NCI-H1092 treated with DMSO at 0.1 percent for 48 hours (cell line): ENCODE data around the gene ATP2B3.

Experiments
- DNase-seq: peaks from one replicate; lab custom pipeline; 2025; lab: John Stamatoyannopoulos, UW

Gene ATP2B3

DNA sequence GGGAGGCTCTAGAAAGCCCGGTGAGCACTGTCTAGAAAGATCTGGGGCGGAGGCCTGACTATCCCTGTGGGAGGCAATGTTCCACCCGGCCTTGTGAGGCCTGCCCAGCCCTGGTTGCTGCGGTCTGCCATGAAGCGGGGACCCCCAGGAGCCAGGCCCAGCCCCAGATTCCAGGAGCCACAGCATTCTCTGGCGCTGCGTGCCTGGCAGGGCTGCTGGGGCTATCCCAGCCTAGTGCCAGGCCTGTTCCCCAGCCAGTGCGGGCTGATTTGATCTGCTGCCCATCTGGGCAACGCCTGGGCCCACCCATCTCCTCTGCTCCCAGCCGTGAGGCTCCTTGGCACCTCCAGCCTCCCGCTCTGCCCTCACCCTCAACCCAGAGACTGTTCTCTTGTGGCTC lies 19.6 kb downstream of the ATP2B3 start:
- DNase-seq: no peak

GRCh38 chrX:153537526-153538295 lies 20.3 kb downstream of the ATP2B3 start:
- DNase-seq: peak; percentile 83

- no peak for DNase-seq
Measured at GRCh38 chrX:153538424-153538823, 21.0 kb downstream of the ATP2B3 start.

DNA sequence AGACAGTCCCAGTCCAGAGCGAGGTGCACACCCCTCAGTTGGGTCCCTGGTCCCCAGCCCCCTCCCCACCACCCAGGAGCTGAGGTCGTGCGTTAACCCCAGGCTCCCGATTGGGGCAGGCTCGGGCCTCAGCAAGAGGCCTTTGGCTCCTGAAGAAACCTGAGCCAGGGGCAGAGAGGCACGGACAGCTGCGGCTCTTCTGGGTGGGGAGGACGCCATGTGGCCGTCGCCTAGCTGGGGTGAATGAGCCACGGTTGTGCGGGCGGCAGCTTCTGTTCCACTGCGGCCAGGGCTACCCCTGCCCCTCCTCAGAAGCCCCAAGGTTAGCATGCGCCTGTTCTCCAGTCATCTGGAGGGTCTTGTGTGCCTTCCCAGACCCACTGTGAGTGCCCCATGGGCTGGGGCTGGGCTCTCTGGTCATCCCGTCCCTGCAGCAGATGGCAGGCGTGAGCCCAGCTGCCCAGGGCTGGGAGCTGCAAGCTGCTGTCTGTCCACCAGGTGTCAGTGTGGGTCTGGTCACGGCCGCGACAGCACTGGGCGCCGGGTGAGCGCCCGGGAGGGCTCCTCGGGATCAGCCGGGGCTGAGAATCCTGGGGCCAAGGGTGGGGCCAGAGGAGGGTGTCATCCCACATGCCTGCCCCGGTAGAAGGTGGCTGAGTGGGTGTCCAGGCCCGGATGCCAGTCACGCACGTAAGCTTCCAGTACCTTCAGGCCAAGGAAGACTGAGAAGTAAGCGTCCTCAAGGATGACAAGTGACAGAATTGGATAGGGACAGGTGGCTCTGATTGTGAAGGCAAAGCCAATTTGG lies 21.9 kb downstream of the ATP2B3 start:
- peak; percentile 32 for DNase-seq

GRCh38 chrX:153539979-153540358 lies 22.5 kb downstream of the ATP2B3 start:
- DNase-seq: no peak

DNA sequence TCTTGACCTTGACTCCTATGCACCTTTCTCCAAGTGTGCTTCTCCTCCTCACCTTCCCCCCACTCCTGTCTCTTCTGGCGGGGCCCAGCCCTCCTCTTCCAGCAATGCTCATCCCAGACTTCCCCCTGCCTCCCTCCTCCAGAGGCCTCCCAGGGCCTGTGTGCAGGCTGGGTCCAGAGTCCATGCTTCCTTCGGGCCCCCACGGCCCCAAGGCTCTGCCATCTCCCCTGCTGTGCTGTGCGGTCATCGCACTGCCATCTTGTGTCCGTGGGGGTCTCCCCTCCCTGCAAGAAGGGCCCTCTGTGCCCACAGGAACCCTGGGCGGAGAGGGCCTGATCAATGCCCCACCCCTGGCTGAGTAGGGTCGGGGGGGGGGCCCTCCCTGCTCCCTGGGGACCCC lies 27.3 kb downstream of the ATP2B3 start:
- no peak for DNase-seq

GRCh38 chrX:153546386-153546785 lies 28.9 kb downstream of the ATP2B3 start:
- no peak for DNase-seq

DNA sequence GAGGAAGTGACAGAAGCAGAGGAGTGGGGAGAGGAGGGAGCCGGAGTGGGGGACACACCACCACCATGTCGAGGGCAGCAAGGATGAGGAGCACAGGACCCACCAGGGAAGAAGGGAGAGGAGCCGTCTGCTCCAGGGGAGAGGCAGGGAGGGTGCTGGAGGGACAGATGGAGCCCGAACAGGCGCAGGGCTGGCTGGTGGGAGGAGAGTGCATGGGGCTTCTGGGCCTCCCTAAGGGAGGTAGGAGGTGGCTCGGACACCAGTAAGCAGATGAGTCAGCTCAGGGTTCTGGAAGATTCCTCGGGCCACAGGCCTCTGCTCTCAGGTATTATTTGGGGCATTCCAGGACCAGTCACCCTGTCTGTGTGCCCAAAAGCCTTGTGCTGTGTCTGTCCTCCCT lies 29.8 kb downstream of the ATP2B3 start:
- no peak for DNase-seq

- no peak for DNase-seq
Measured at GRCh38 chrX:153549231-153549630, 31.8 kb downstream of the ATP2B3 start.

GRCh38 chrX:153549807-153550206 lies 32.4 kb downstream of the ATP2B3 start:
- DNase-seq: no peak

DNA sequence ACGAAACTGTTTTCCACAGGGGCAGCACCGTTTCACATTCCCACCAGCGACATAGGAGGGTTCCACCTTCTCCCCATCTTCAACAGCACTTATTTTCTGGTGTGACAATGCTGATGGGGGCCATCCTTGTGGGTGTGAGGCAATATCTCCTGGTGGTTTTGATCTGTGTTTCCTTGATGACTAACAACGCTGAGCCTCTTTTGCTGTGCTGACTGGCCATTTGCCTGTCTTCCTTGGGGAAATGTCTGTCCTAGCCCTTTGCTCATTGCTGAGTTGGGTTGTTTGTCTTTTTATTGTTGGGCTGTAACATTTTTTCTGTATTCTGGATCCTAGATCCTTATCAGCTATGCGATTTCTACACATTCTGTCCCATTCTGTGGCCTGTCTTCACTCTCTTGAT lies 33.7 kb downstream of the ATP2B3 start:
- no peak for DNase-seq

- peak; percentile 45 for DNase-seq
Measured at GRCh38 chrX:153554519-153555167, 37.2 kb downstream of the ATP2B3 start.

- DNase-seq: no peak
Measured at GRCh38 chrX:153556767-153557166, 39.3 kb downstream of the ATP2B3 start.

DNA sequence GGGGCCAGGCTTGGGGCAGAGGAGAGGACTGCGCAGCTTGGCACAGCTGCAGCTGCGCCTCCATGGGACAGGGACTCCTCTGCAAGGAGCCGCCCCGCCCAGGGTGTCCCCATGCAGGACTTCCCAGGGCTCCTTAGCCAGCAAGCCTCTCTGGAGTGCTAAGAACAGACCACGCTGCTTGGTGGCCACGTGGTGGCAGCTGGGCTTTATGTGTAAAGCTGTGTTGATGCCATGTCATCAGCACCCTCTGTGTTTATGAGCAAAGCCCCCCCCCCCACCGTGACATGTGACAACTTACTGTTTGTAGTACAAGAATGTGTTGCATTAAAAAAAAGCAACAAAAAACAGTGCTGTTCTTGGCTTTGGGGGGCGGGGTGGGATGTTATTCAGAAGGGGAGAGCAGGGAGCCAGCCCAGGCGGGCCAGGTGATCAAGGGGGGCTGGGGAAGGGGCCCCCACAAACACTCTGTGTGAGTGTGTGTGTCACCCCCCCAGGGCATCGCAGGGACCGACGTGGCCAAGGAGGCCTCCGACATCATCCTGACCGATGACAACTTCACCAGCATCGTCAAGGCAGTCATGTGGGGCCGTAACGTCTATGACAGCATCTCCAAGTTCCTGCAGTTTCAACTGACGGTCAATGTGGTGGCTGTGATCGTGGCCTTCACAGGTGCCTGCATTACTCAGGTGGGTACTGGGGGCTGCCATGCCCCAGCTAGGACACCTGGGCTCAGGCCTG lies 40.3 kb downstream of the ATP2B3 start:
- DNase-seq: no peak

- no peak for DNase-seq
Measured at GRCh38 chrX:153560000-153560399, 42.6 kb downstream of the ATP2B3 start.

GRCh38 chrX:153560466-153560865 lies 43.0 kb downstream of the ATP2B3 start:
- no peak for DNase-seq

GRCh38 chrX:153561337-153561736 lies 43.9 kb downstream of the ATP2B3 start:
- DNase-seq: no peak

DNA sequence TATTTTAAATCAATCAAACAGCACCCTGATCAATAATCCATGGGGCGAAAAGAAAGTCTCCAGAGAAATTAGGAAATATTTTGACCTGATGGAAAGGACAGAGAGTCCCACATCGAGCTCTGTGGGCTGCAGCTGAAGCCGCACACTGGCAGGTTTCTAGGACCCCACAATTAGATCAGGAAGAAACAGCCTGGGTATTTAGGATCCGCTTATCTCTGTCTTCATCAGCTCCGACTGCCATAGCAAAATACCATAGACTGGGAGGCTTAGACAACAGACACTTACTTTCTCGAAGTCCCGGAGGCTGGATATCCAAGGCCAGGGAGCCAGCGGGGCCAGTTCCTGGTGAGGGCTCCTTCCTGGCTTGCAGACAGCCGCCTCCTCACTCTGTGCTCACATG lies 45.1 kb downstream of the ATP2B3 start:
- DNase-seq: no peak

DNA sequence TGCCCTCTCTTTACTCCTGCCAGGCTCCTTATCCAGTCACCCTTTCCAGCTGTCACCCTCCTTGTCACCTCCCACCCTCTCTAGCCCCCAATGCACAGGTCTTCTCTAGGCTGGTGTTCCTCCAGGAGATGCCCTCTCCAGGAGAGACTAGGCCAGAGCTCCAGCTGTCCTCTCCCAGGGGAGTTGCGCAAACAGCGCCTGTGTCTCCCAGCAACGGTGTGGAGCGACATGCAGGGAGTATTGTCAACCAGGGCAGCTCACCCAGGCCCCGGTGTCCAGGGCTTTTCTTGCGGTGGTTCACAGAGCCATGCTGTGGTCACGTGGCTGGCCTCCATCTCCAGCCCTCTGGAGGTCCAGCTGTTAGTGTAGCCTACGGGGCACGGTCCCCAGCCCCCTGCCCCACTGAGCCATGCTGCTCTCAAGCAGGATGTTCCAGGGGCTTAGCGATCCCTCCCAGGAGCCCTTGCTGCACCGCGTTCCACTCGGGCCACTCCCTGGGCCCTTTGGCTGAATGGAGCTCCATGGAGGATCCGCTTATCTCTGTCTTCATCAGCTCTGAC lies 46.7 kb downstream of the ATP2B3 start:
- DNase-seq: peak; percentile 19

GRCh38 chrX:153565996-153566580 lies 48.6 kb downstream of the ATP2B3 start:
- DNase-seq: no peak

GRCh38 chrX:153568451-153569011 lies 51.1 kb downstream of the ATP2B3 start:
- no peak for DNase-seq
